ENCODE measurements around the gene COPG2. TPM values are rescaled to one million over a fixed set of nuclear protein-coding genes. Genes with fewer than 3 reads are reported as not detected.

The COPG2 gene
- total RNA-seq, 1 experiment from 2014 or later: 36.0 TPM

GRCh38 chr7:130669085-130669700 is 645 bp upstream of the COPG2 start:
- Histone ChIP-seq H3K79me2 (ENCODE audit: low read length) (peaks cover 14% of the 10 kb centered on the region), H3K4me2 (ENCODE audit: low read depth, low read length, poor library complexity, severe bottlenecking) (peak overlapping the region; percentile 94), H4K20me1 (ENCODE audit: insufficient read depth, low read depth, low read length) (no peaks in the 10 kb centered on the region), H3K4me3 (ENCODE audit: low read length) (peak overlapping the region; percentile 99), H3K36me3 (ENCODE audit: insufficient read depth, low read length) (peaks cover 7% of the 10 kb centered on the region), H3K9ac (ENCODE audit: low read length) (peak overlapping the region; percentile 90), H3K9me2 (replicated peaks; ENCODE audit: insufficient read depth, low read length) (no peaks in the 10 kb centered on the region), H3K9me3 (ENCODE audit: low read length) (no peaks in the 10 kb centered on the region), H2AFZ (ENCODE audit: low read length) (peak overlapping the region; percentile 98), H3K4me1 (ENCODE audit: low read length) (peaks cover 21% of the 10 kb centered on the region), H3K27ac (ENCODE audit: low read length) (no peak overlapping the region), H3K27me3 (ENCODE audit: low read length) (no peaks in the 10 kb centered on the region)
- DNase-seq: peak; percentile 64

GRCh38 chr7:130667593-130668257 is 823 bp downstream of the COPG2 start:
- Histone ChIP-seq H3K9me2 (replicated peaks; ENCODE audit: insufficient read depth, low read length) (no peaks in the 10 kb centered on the region), H2AFZ (ENCODE audit: low read length) (peak overlapping the region; percentile 94), H3K27ac (ENCODE audit: low read length) (peak overlapping the region; percentile 25; the same call in 1 of the 2 replicates), H4K20me1 (ENCODE audit: insufficient read depth, low read depth, low read length) (no peaks in the 10 kb centered on the region), H3K4me2 (ENCODE audit: low read depth, low read length, poor library complexity, severe bottlenecking) (peak overlapping the region; percentile 83), H3K4me1 (ENCODE audit: low read length) (peaks cover 21% of the 10 kb centered on the region), H3K36me3 (ENCODE audit: insufficient read depth, low read length) (peaks cover 12% of the 10 kb centered on the region), H3K9ac (ENCODE audit: low read length) (peak overlapping the region; percentile 90), H3K9me3 (ENCODE audit: low read length) (no peaks in the 10 kb centered on the region), H3K4me3 (ENCODE audit: low read length) (peak overlapping the region; percentile 99), H3K27me3 (ENCODE audit: low read length) (no peaks in the 10 kb centered on the region), H3K79me2 (ENCODE audit: low read length) (peaks cover 14% of the 10 kb centered on the region)
- DNase-seq: no peak

GRCh38 chr7:130662426-130662825 is 6.1 kb downstream of the COPG2 start:
- Histone ChIP-seq H4K20me1 (ENCODE audit: insufficient read depth, low read depth, low read length) (no peaks in the 10 kb centered on the region), H3K4me3 (ENCODE audit: low read length) (no peak overlapping the region), H3K27me3 (ENCODE audit: low read length) (no peaks in the 10 kb centered on the region), H3K4me1 (ENCODE audit: low read length) (peaks cover 16% of the 10 kb centered on the region), H3K9ac (ENCODE audit: low read length) (no peak overlapping the region), H3K36me3 (ENCODE audit: insufficient read depth, low read length) (peaks cover 28% of the 10 kb centered on the region), H2AFZ (ENCODE audit: low read length) (no peak overlapping the region), H3K4me2 (ENCODE audit: low read depth, low read length, poor library complexity, severe bottlenecking) (no peak overlapping the region), H3K27ac (ENCODE audit: low read length) (no peak overlapping the region), H3K9me2 (replicated peaks; ENCODE audit: insufficient read depth, low read length) (no peaks in the 10 kb centered on the region), H3K9me3 (ENCODE audit: low read length) (no peaks in the 10 kb centered on the region), H3K79me2 (ENCODE audit: low read length) (peaks cover 14% of the 10 kb centered on the region)
- no peak for DNase-seq

- peaks cover 18% of the 10 kb centered on the region for H3K36me3 ChIP-seq (ENCODE audit: insufficient read depth, low read length)
- H2AFZ ChIP-seq (ENCODE audit: low read length): no peak overlapping the region
- no peak overlapping the region for H3K27ac ChIP-seq (ENCODE audit: low read length)
- no peak overlapping the region for H3K4me2 ChIP-seq (ENCODE audit: low read depth, low read length, poor library complexity, severe bottlenecking)
- H3K79me2 ChIP-seq (ENCODE audit: low read length): peaks cover 16% of the 10 kb centered on the region; the same call in 1 of the 2 replicates
- H3K9me2 ChIP-seq (replicated peaks; ENCODE audit: insufficient read depth, low read length): no peaks in the 10 kb centered on the region
- no peak overlapping the region for H3K9ac ChIP-seq (ENCODE audit: low read length)
- no peaks in the 10 kb centered on the region for H3K27me3 ChIP-seq (ENCODE audit: low read length)
- no peaks in the 10 kb centered on the region for H4K20me1 ChIP-seq (ENCODE audit: insufficient read depth, low read depth, low read length)
- DNase-seq: no peak
- no peaks in the 10 kb centered on the region for H3K4me1 ChIP-seq (ENCODE audit: low read length)
- no peak overlapping the region for H3K4me3 ChIP-seq (ENCODE audit: low read length)
- H3K9me3 ChIP-seq (ENCODE audit: low read length): no peaks in the 10 kb centered on the region
Observed at GRCh38 chr7:130655286-130655685, 13.3 kb downstream of the COPG2 start.

- Histone ChIP-seq H3K9me3 (ENCODE audit: low read length) (no peaks in the 10 kb centered on the region), H3K36me3 (ENCODE audit: insufficient read depth, low read length) (peaks cover 15% of the 10 kb centered on the region), H3K79me2 (ENCODE audit: low read length) (peaks cover 16% of the 10 kb centered on the region; the same call in 1 of the 2 replicates)
Observed at GRCh38 chr7:130654850-130655249, 13.7 kb downstream of the COPG2 start.

GRCh38 chr7:130650611-130651120 is 17.9 kb downstream of the COPG2 start:
- Histone ChIP-seq H3K9me3 (ENCODE audit: low read length) (no peaks in the 10 kb centered on the region), H3K4me1 (ENCODE audit: low read length) (no peaks in the 10 kb centered on the region), H3K4me3 (ENCODE audit: low read length) (no peak overlapping the region), H3K79me2 (ENCODE audit: low read length) (no peaks in the 10 kb centered on the region), H3K4me2 (ENCODE audit: low read depth, low read length, poor library complexity, severe bottlenecking) (no peak overlapping the region), H3K27me3 (ENCODE audit: low read length) (no peaks in the 10 kb centered on the region), H4K20me1 (ENCODE audit: insufficient read depth, low read depth, low read length) (no peaks in the 10 kb centered on the region), H3K9me2 (replicated peaks; ENCODE audit: insufficient read depth, low read length) (no peaks in the 10 kb centered on the region), H2AFZ (ENCODE audit: low read length) (no peak overlapping the region), H3K36me3 (ENCODE audit: insufficient read depth, low read length) (peaks cover 26% of the 10 kb centered on the region), H3K27ac (ENCODE audit: low read length) (no peak overlapping the region), H3K9ac (ENCODE audit: low read length) (no peak overlapping the region)
- no peak for DNase-seq

More at GRCh38 chr7:130654850-130655249, 13.7 kb downstream of the COPG2 start:
- no peaks in the 10 kb centered on the region for H3K27me3 ChIP-seq (ENCODE audit: low read length)
- H3K4me3 ChIP-seq (ENCODE audit: low read length): no peak overlapping the region
- H3K4me1 ChIP-seq (ENCODE audit: low read length): no peaks in the 10 kb centered on the region
- no peak overlapping the region for H3K4me2 ChIP-seq (ENCODE audit: low read depth, low read length, poor library complexity, severe bottlenecking)
- H2AFZ ChIP-seq (ENCODE audit: low read length): no peak overlapping the region
- H3K9me2 ChIP-seq (replicated peaks; ENCODE audit: insufficient read depth, low read length): no peaks in the 10 kb centered on the region
- no peak overlapping the region for H3K27ac ChIP-seq (ENCODE audit: low read length)
- no peak overlapping the region for H3K9ac ChIP-seq (ENCODE audit: low read length)
- no peak for DNase-seq
- H4K20me1 ChIP-seq (ENCODE audit: insufficient read depth, low read depth, low read length): no peaks in the 10 kb centered on the region

GRCh38 chr7:130649004-130649790 is 19.4 kb downstream of the COPG2 start:
- Histone ChIP-seq H3K4me2 (ENCODE audit: low read depth, low read length, poor library complexity, severe bottlenecking) (no peak overlapping the region), H3K36me3 (ENCODE audit: insufficient read depth, low read length) (peaks cover 26% of the 10 kb centered on the region), H2AFZ (ENCODE audit: low read length) (no peak overlapping the region), H3K79me2 (ENCODE audit: low read length) (no peaks in the 10 kb centered on the region), H3K9ac (ENCODE audit: low read length) (no peak overlapping the region), H3K9me2 (replicated peaks; ENCODE audit: insufficient read depth, low read length) (no peaks in the 10 kb centered on the region), H4K20me1 (ENCODE audit: insufficient read depth, low read depth, low read length) (no peaks in the 10 kb centered on the region), H3K27me3 (ENCODE audit: low read length) (no peaks in the 10 kb centered on the region), H3K4me3 (ENCODE audit: low read length) (no peak overlapping the region), H3K4me1 (ENCODE audit: low read length) (no peaks in the 10 kb centered on the region), H3K9me3 (ENCODE audit: low read length) (no peaks in the 10 kb centered on the region), H3K27ac (ENCODE audit: low read length) (no peak overlapping the region)
- no peak for DNase-seq

- no peak overlapping the region for H2AFZ ChIP-seq (ENCODE audit: low read length)
- no peak overlapping the region for H3K27ac ChIP-seq (ENCODE audit: low read length)
- H3K9ac ChIP-seq (ENCODE audit: low read length): no peak overlapping the region
- H3K36me3 ChIP-seq (ENCODE audit: insufficient read depth, low read length): peaks cover 26% of the 10 kb centered on the region
- H3K9me2 ChIP-seq (replicated peaks; ENCODE audit: insufficient read depth, low read length): no peaks in the 10 kb centered on the region
- H3K4me2 ChIP-seq (ENCODE audit: low read depth, low read length, poor library complexity, severe bottlenecking): no peak overlapping the region
- H3K4me1 ChIP-seq (ENCODE audit: low read length): no peaks in the 10 kb centered on the region
- DNase-seq: no peak
- H3K4me3 ChIP-seq (ENCODE audit: low read length): no peak overlapping the region
- H3K9me3 ChIP-seq (ENCODE audit: low read length): no peaks in the 10 kb centered on the region
- no peaks in the 10 kb centered on the region for H3K27me3 ChIP-seq (ENCODE audit: low read length)
- H4K20me1 ChIP-seq (ENCODE audit: insufficient read depth, low read depth, low read length): no peaks in the 10 kb centered on the region
- H3K79me2 ChIP-seq (ENCODE audit: low read length): no peaks in the 10 kb centered on the region
Observed at GRCh38 chr7:130648580-130648979, 20.0 kb downstream of the COPG2 start.
